Vagina (tissue), 2 donors: ENCODE results near the gene CDH4.

Source experiments
- CTCF ChIP-seq, 3 experiments: fragments of 450-650 bp in 2 of 3; fragments of 200-600 bp in 1 of 3; sonication (generic) in 1 of 3; IDR thresholded peaks; one replicate each; pipeline ENCODE4 v1.5.1; 2017 to 2019; ENCODE audit warnings: antibody characterized with exemption in 3 of 3, mild to moderate bottlenecking in 2 of 3, moderate library complexity in 2 of 3
- POLR2A ChIP-seq, 2 donors: fragments of 450-650 bp; IDR thresholded peaks; one replicate each; pipeline ENCODE4 v1.6.1; 2017; ENCODE audit warnings: antibody characterized with exemption in 2 of 2, mild to moderate bottlenecking in 2 of 2, moderate library complexity in 2 of 2
- POLR2AphosphoS5 ChIP-seq, 2 donors: sonication (generic); formaldehyde crosslinking; IDR thresholded peaks; one replicate each; pipeline ENCODE4 v1.9.0; 2017; ENCODE audit warnings: antibody characterized with exemption in 2 of 2, mild to moderate bottlenecking in 2 of 2, low read depth in 1 of 2; ENCODE audit not compliant: insufficient read depth in 1 of 2

- TF ChIP-seq CTCF (IDR thresholded peaks at IDR 0.05) (no peak), POLR2A (IDR thresholded peaks at IDR 0.05) (no peak), POLR2AphosphoS5 (IDR thresholded peaks at IDR 0.05; ENCODE audit: insufficient read depth in 1 of 2, low read depth in 1 of 2) (no peak)
Observed at GRCh38 chr20:61801065-61801360, 549.0 kb downstream of the CDH4 start.
